ENCODE measurements around the gene LIN28B.
"Not testable (repeated sequence)": the region's sequence is repeated elsewhere in the genome, so short reads cannot be mapped to it uniquely, and the experiment has no call there.

LIN28B gene

GRCh38 chr6:104957301-104958177 is 632 bp downstream of the LIN28B start:
- no peak for DNase-seq

- no peak for DNase-seq
These were observed 1.5 kb downstream of the LIN28B start for GRCh38 chr6:104958178-104959025.

- DNase-seq: no peak
These were observed 2.3 kb downstream of the LIN28B start for GRCh38 chr6:104959026-104959858.

GRCh38 chr6:104969108-104969507 is 12.2 kb downstream of the LIN28B start:
- DNase-seq: no peak

- DNase-seq: no peak
These were observed 13.1 kb downstream of the LIN28B start for GRCh38 chr6:104969785-104970581.

- no peak for DNase-seq
These were observed 16.5 kb downstream of the LIN28B start for GRCh38 chr6:104973404-104973803.

GRCh38 chr6:104983296-104983695 is 26.4 kb downstream of the LIN28B start:
- DNase-seq: no peak

- no peak for DNase-seq
These were observed 26.9 kb downstream of the LIN28B start for GRCh38 chr6:104983776-104984175.

GRCh38 chr6:104984831-104985230 is 27.9 kb downstream of the LIN28B start:
- DNase-seq: no peak

- DNase-seq: not testable (repeated sequence)
These were observed 29.0 kb downstream of the LIN28B start for GRCh38 chr6:104985875-104986274.

GRCh38 chr6:104986625-104987024 is 29.7 kb downstream of the LIN28B start:
- DNase-seq: no peak

- no peak for DNase-seq
These were observed 30.3 kb downstream of the LIN28B start for GRCh38 chr6:104987218-104987617.

- no peak for DNase-seq
These were observed 33.2 kb downstream of the LIN28B start for GRCh38 chr6:104990085-104990484.

- DNase-seq: not testable (repeated sequence)
These were observed 34.2 kb downstream of the LIN28B start for GRCh38 chr6:104991062-104991461.

GRCh38 chr6:104993576-104993975 is 36.7 kb downstream of the LIN28B start:
- DNase-seq: not testable (repeated sequence)

GRCh38 chr6:104995989-104996617 is 39.2 kb downstream of the LIN28B start:
- DNase-seq: no peak

- no peak for DNase-seq
These were observed 44.2 kb downstream of the LIN28B start for GRCh38 chr6:105001063-105001462.

GRCh38 chr6:105001906-105002305 is 45.0 kb downstream of the LIN28B start:
- DNase-seq: no peak

- no peak for DNase-seq
These were observed 48.5 kb downstream of the LIN28B start for GRCh38 chr6:105005451-105005850.

GRCh38 chr6:105013459-105013858 is 56.6 kb downstream of the LIN28B start:
- DNase-seq: not testable (repeated sequence)

GRCh38 chr6:105014448-105014847 is 57.5 kb downstream of the LIN28B start:
- DNase-seq: no peak

- DNase-seq: no peak
These were observed 58.0 kb downstream of the LIN28B start for GRCh38 chr6:105014954-105015353.
